ENCODE results near the gene KLHDC8B.
"Not testable (repeated sequence)": the region's sequence is repeated elsewhere in the genome, so short reads cannot be mapped to it uniquely, and the experiment has no call there.

The KLHDC8B gene

DNA sequence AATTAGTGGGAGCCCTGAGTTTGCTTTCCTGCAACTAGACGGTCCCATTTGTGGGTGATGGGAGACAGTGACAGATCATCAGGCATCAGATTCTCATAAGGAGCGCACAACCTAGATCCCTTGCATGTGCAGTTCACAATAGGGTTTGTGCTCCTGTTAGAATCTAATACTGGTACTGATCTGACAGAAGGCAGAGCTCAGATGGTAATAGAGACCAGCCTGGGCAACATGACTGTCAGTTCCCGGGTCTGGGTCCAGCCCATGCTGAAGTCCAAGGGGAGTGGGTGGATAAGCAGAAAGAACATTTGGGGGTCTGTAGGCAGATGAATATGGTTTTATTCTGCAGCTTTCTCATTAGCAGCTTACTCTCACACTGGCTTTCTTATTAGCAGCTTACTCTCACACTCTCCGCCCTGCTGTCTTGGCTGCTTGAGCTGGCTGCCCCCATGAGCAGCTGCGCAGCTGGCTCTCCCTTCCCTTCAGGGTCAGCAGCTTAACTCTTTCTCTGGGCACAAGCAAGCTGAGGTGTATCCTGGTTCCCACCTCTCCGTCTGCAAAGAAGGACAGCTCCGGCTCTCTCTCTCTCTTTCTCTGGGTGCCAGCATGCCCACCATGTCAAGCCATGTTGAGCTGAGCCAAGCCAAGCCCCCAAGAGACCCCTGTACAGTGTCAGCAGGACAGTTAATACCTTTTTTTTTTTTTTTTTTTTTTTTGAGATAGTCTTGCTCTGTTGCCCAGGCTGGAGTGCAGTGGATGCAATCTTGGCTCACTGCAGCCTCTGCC, 46.5 kb downstream of the KLHDC8B start:
- H3K9me3 ChIP-seq (replicated peaks in 1 of 11): peaks cover 71 to 94% (median 78%) of the 10 kb centered on the region in 11 experiments
- H3K9ac ChIP-seq: no peak overlapping the region
- H3K27ac ChIP-seq: peak overlapping the region in 3 of 11 experiments; percentile 1 to 49 (median 38); a peak in 3 of 22 replicates
- H3K4me2 ChIP-seq: no peak overlapping the region
- no peaks in the 10 kb centered on the region for H3K27me3 ChIP-seq
- no peaks in the 10 kb centered on the region for H4K20me1 ChIP-seq
- peaks cover 0 to 7% (median 0%) of the 10 kb centered on the region in 10 experiments; a peak in 1 of 20 replicates for H3K4me1 ChIP-seq
- no peaks in the 10 kb centered on the region; a peak in 1 of 22 replicates for H3K36me3 ChIP-seq
- no peak overlapping the region for H3K4me3 ChIP-seq
- no peak for TF ChIP-seq Cebpa-rat (IDR thresholded peaks at IDR 0.05)

DNA sequence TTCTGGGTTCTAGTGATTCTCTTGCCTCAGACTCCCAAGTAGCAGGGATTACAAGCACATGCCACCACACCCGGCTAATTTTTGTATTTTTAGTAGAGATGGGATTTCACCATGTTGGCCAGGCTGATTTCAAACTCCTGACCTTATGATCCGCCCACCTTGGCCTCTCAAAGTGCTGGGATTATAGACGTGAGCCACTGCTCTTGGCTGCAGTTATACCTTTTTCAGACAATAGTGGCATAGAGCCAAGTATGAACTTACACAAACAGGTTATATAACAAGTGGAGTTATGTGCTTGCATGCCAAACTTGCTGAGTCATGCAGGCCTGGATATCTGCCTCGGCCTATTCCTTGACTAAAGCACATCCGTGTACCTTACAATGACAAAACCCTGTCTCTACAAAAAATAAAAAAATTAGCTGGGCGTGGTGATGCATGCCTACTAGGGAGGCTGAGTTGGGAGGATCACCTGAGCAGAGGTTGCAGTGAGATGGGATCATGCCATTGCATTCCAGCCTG, 47.1 kb downstream of the KLHDC8B start:
- not testable (repeated sequence) for H3K4me2 ChIP-seq, H3K4me3 ChIP-seq, H3K27me3 ChIP-seq, H3K4me1 ChIP-seq, H4K20me1 ChIP-seq, H3K9ac ChIP-seq, H3K36me3 ChIP-seq
- peak overlapping the region in 4 of 11 experiments; percentile 1 to 49 (median 34); a peak in 4 of 22 replicates for H3K27ac ChIP-seq
- peaks cover 68 to 94% (median 78%) of the 10 kb centered on the region in 11 experiments for H3K9me3 ChIP-seq (replicated peaks in 1 of 11)

DNA sequence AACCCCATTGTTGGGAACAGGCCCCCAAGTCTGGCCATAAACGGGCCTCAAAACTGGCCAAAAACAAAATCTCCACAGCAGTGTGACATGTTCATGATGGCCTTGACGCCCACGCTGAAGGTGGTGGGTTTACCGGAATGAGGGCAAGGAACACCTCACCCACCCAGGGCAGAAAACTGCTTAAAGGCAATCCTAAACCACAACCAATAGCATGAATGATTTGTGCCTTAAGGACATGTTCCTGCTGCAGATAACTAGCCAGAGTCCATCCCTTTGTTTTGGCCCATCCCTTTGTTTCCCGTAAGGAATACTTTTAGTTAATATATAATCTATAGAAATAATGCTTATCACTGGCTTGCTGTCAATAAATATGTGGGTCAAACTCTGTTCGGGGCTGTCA, 47.7 kb downstream of the KLHDC8B start:
- Histone ChIP-seq H3K4me1 (peaks cover 0 to 7% (median 0%) of the 10 kb centered on the region in 10 experiments; a peak in 1 of 20 replicates), H3K36me3 (no peaks in the 10 kb centered on the region; a peak in 1 of 22 replicates), H3K27ac (peak overlapping the region in 3 of 11 experiments; percentile 29 to 49 (median 38); a peak in 3 of 22 replicates), H3K4me3 (no peak overlapping the region), H3K27me3 (no peaks in the 10 kb centered on the region), H3K9me3 (replicated peaks in 1 of 11) (peaks cover 62 to 94% (median 78%) of the 10 kb centered on the region in 11 experiments), H3K9ac (no peak overlapping the region), H3K4me2 (no peak overlapping the region), H4K20me1 (no peaks in the 10 kb centered on the region)
- TF ChIP-seq Cebpa-rat (IDR thresholded peaks at IDR 0.05): no peak

DNA sequence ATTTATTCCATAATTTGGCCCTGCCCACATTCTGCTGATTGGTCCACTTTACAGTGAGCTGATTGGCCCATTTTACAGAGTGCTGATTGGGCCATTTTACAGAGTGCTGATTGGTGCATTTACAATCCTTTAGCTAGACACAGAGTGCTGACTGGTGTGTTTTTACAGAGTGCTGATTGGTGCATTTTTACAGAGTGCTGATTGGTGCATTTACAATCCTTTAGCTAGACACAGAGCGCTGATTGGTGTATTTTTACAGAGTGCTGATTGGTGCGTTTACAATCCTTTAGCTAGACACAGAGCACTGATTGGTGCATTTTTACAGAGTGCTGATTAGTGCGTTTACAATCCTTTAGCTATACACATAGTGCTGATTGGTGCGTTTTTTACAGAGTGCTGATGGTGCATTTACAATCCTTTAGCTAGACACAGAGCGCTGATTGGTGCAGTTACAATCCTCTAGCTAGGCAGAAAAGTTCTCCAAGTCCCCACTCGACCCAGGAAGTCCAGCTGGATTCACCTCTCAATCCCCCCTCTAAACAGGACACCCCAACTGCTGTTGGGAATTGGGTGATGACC, 49.7 kb downstream of the KLHDC8B start:
- H3K27ac ChIP-seq, H4K20me1 ChIP-seq, H3K36me3 ChIP-seq, H3K4me3 ChIP-seq, H3K4me1 ChIP-seq, H3K27me3 ChIP-seq, H3K4me2 ChIP-seq, H3K9ac ChIP-seq: not testable (repeated sequence)
- peaks cover 59 to 94% (median 80%) of the 10 kb centered on the region in 11 experiments for H3K9me3 ChIP-seq (replicated peaks in 1 of 11)

DNA sequence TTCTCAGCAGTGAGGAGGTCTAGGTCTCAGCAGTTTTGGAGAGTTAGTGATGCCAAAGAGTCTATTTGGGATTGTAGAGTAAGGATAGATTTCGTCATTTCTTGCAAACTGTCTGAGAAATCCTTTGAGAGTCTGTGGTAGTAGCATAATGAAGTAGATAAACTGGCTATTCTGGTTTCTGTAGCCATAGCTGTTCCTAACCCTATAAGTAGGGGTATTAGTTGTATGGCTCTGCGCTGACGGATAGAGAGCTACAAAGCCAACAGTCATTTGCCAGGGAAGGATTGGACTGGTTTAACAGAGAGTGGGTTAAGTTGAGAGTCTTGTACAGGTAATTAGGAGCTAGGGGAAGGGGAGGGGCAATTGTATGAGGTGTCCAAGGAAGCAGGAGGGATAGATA, 50.6 kb downstream of the KLHDC8B start:
- Histone ChIP-seq H3K4me1 (peaks cover 0 to 7% (median 0%) of the 10 kb centered on the region in 10 experiments; a peak in 1 of 20 replicates), H3K9ac (no peak overlapping the region), H3K27ac (no peak overlapping the region), H3K4me2 (no peak overlapping the region), H3K9me3 (replicated peaks in 1 of 11) (peaks cover 59 to 94% (median 82%) of the 10 kb centered on the region in 11 experiments), H4K20me1 (no peaks in the 10 kb centered on the region), H3K27me3 (no peaks in the 10 kb centered on the region), H3K36me3 (no peaks in the 10 kb centered on the region; a peak in 1 of 22 replicates), H3K4me3 (no peak overlapping the region)
- no peak for TF ChIP-seq Cebpa-rat (IDR thresholded peaks at IDR 0.05)

Data from BLaER1 treated with 17β-estradiol and CSF1 and Interleukin-3, amounts not matched to agents 10 nM and 100 nM (cell line).